HepG2 (cell line): ENCODE results near the gene PRIMPOL. TPM values are rescaled to one million over a fixed set of nuclear protein-coding genes. Genes with fewer than 3 reads are reported as not detected.

Source experiments
- ATAC-seq: fragments of 200-7000 bp; cut with Tn5 transposase; 3 replicates; pipeline ENCODE4 v1.9.1; 2020; ENCODE audit warnings: mild to moderate bottlenecking, moderate library complexity
- BruUV-seq: library from RNA; stranded (reverse); fragments of 400-500 nt; replicated peaks from 2 replicates; lab custom pipeline; 2021; lab: Mats Ljungman, UMichigan
- CTCF ChIA-PET: fragments of 300-600 bp; formaldehyde crosslinking; extraction: SDS; loops from one replicate; lab custom pipeline; 2021; ENCODE audit warnings: low total read pairs, inconsistent platforms, low intra/inter-chr PET ratio; lab: Yijun Ruan, JAX
- POLR2A ChIA-PET: fragments of 350-600 bp; sonication (Branson Sonifier 250); formaldehyde crosslinking; loops from one replicate; lab custom pipeline; 2020; ENCODE audit warnings: antibody characterized with exemption, inconsistent platforms; lab: Yijun Ruan, JAX
- DNase-seq: peaks from one replicate; pipeline ENCODE4 v3.0.0-alpha.2; 2015; ENCODE audit warnings: low spot score
- FAIRE-seq: peaks from 3 replicates; lab custom pipeline; 2011; peaks lifted over from hg19 to GRCh38; lab: Jason Lieb, UNC
- H2AFZ ChIP-seq: one replicate; pipeline ENCODE4 v1.6.1; 2011; ENCODE audit warnings: low read length, inconsistent platforms
- H3K27ac ChIP-seq: fragments of 300-600 bp; 3 replicates; pipeline ENCODE4 v1.8.0; 2011; ENCODE audit warnings: mixed run types, mild to moderate bottlenecking, mixed read lengths, low read length, inconsistent platforms; ENCODE audit not compliant: insufficient read depth; ENCODE audit errors: extremely low read length
- H3K27me3 ChIP-seq, 2 experiments: fragments of 200-600 bp in 1 of 2; 2 replicates in 1 of 2; 3 replicates in 1 of 2; pipeline versions ENCODE4 v1.6.0 to v1.8.0; 2011; ENCODE audit warnings: low read length in 2 of 2, mild to moderate bottlenecking in 2 of 2, moderate library complexity in 2 of 2, inconsistent platforms in 1 of 2; ENCODE audit not compliant: insufficient read depth in 2 of 2, control insufficient read depth in 1 of 2
- H3K36me3 ChIP-seq, 2 experiments: fragments of 200-600 bp in 1 of 2; replicated peaks in 1 of 2; 2 replicates in 1 of 2; 3 replicates in 1 of 2; pipeline versions ENCODE4 v1.5.1 to v1.8.0; 2011; ENCODE audit warnings: low read length in 2 of 2, inconsistent platforms in 1 of 2; ENCODE audit not compliant: insufficient read depth in 2 of 2, control insufficient read depth in 1 of 2
- H3K4me1 ChIP-seq: 2 replicates; pipeline ENCODE4 v1.5.1; 2012; ENCODE audit warnings: low read length, inconsistent platforms; ENCODE audit not compliant: insufficient read depth
- H3K4me2 ChIP-seq: 2 replicates; pipeline ENCODE4 v1.6.0; 2011; ENCODE audit warnings: low read depth, low read length, inconsistent platforms
- H3K4me3 ChIP-seq, 3 experiments: fragments of 200-600 bp in 1 of 3; sonication (generic), shearing (Covaris generic) in 1 of 3; replicated peaks in 1 of 3; 2 replicates each; pipeline ENCODE4 v1.5.1; 2011 to 2016; ENCODE audit warnings: low read length in 3 of 3, inconsistent platforms in 2 of 3, low read depth in 2 of 3, mild to moderate bottlenecking in 2 of 3, control low read depth in 1 of 3, mixed read lengths in 1 of 3; ENCODE audit not compliant: insufficient read depth in 1 of 3
- H3K79me2 ChIP-seq: one replicate; pipeline ENCODE4 v1.6.1; 2011; ENCODE audit warnings: low read length, inconsistent platforms; ENCODE audit not compliant: insufficient read depth
- H3K9ac ChIP-seq: 2 replicates; pipeline ENCODE4 v1.6.0; 2011; ENCODE audit warnings: mild to moderate bottlenecking, low read depth, low read length, inconsistent platforms; ENCODE audit not compliant: insufficient read depth
- H3K9me3 ChIP-seq: 2 replicates; pipeline ENCODE4 v1.5.1; 2012; ENCODE audit warnings: mild to moderate bottlenecking, low read length
- H4K20me1 ChIP-seq: 2 replicates; pipeline ENCODE4 v1.6.0; 2011; ENCODE audit warnings: inconsistent platforms, mild to moderate bottlenecking, low read length, moderate library complexity; ENCODE audit not compliant: insufficient read depth
- SNAPC2 ChIP-seq: sonication (generic); formaldehyde crosslinking; IDR thresholded peaks from 2 replicates; pipeline ENCODE4 v1.8.1; 2022; ENCODE audit warnings: mild to moderate bottlenecking, missing genetic modification reagents
- STAG1 ChIP-seq: sonication (generic); formaldehyde crosslinking; IDR thresholded peaks from 2 replicates; pipeline ENCODE4 v1.4.0; 2020; ENCODE audit warnings: missing genetic modification reagents
- TCF7L2 ChIP-seq: IDR thresholded peaks from 2 replicates; pipeline ENCODE4 v1.6.1; 2011; ENCODE audit warnings: mild to moderate bottlenecking, low read depth, low read length, moderate library complexity
- ZNF484 ChIP-seq: sonication (generic); formaldehyde crosslinking; IDR thresholded peaks from 2 replicates; pipeline ENCODE4 v1.5.1; 2020; ENCODE audit warnings: mild to moderate bottlenecking, low read depth, missing genetic modification reagents, borderline replicate concordance
- ZNF552 ChIP-seq: sonication (generic); formaldehyde crosslinking; IDR thresholded peaks from 2 replicates; pipeline ENCODE4 v1.9.0; 2022; ENCODE audit warnings: missing genetic modification reagents, mild to moderate bottlenecking, borderline replicate concordance
- ZNF652 ChIP-seq: IDR thresholded peaks from 2 replicates; pipeline ENCODE4 v1.6.1; 2016; ENCODE audit warnings: low read depth, borderline replicate concordance
- ZNF660 ChIP-seq: sonication (generic); formaldehyde crosslinking; IDR thresholded peaks from 2 replicates; pipeline ENCODE4 v1.5.1; 2020; ENCODE audit warnings: mild to moderate bottlenecking, low read depth, missing genetic modification reagents, borderline replicate concordance
- ZNF777 ChIP-seq: sonication (generic); formaldehyde crosslinking; IDR thresholded peaks from 2 replicates; pipeline ENCODE4 v1.4.0; 2020; ENCODE audit warnings: missing genetic modification reagents
- ZZZ3 ChIP-seq: sonication (generic); formaldehyde crosslinking; IDR thresholded peaks from 2 replicates; pipeline ENCODE4 v1.4.0; 2020; ENCODE audit warnings: missing genetic modification reagents, mild to moderate bottlenecking, borderline replicate concordance
- WGBS: methylation state at CpG from one replicate; pipeline ENCODE4 v1.1.6; 2017; ENCODE audit warnings: low lambda C conversion rate; 5-methylcytosine and 5-hydroxymethylcytosine counted together
- in situ Hi-C: cut with HindIII; loops from 2 replicates; pipeline ENCODE4 v1.10.0; 2017; ENCODE audit warnings: low pct_unique_long_range_greater_than_20kb; ENCODE audit not compliant: extremely low pct_ligation_motif_present
- intact Hi-C: fragments of 100-400 bp; cut with micrococcal nuclease; formaldehyde crosslinking; loops from one replicate; pipeline ENCODE4 v1.10.0; 2022; ENCODE audit not compliant: unreplicated experiment
- polyA plus RNA-seq, 8 experiments: library from polyadenylated mRNA; depleted of rRNA in 3 of 8; stranded (reverse) in 7 of 8; unstranded in 1 of 8; fragments of >200 nt; fragmentation: Illumina TruSeq in 4 of 8; extraction: Trizol in 4 of 8; gene quantifications; 2 replicates each; pipeline versions ENCODE4 v1.2.1 to v1.2.3, GENCODE V29; 2011 to 2016; ENCODE audit warnings: low read depth in 4 of 8, missing spikeins in 1 of 8, mixed read lengths in 1 of 8; ENCODE audit not compliant: insufficient read depth in 1 of 8
- total RNA-seq, 5 experiments: library from RNA; depleted of rRNA; stranded (reverse); fragments of >200 nt; fragmentation: Illumina TruSeq; extraction: Trizol; gene quantifications; 2 replicates each; pipeline ENCODE4 v1.2.3, GENCODE V29; 2016; ENCODE audit warnings: low read depth in 1 of 5
- TF ChIP-seq, protein P1 (sequence below): sonication (generic); formaldehyde crosslinking; IDR thresholded peaks from 2 replicates; pipeline ENCODE4 v1.5.0; 2020; ENCODE audit warnings: mild to moderate bottlenecking, missing genetic modification reagents, moderate library complexity
- TF ChIP-seq, protein P2 (sequence below): sonication (generic); formaldehyde crosslinking; IDR thresholded peaks from 2 replicates; pipeline ENCODE4 v1.4.0; 2020; ENCODE audit warnings: missing genetic modification reagents

PRIMPOL gene
- total and polyA plus RNA-seq, 2 of the 13 experiments (the other 11 are each of a cell fraction or from before 2014, with no cell fraction given): 7.3 to 11.0 TPM

- DNase-seq (no peak), FAIRE-seq (no peak)
- Histone ChIP-seq H3K4me3 (no peak overlapping the region), H4K20me1 (no peaks in the 10 kb centered on the region)
- intact Hi-C loops: no loop called here
- TF ChIP-seq TCF7L2: no peak
- no peak for TF ChIP-seq ZNF652
- no peak for TF ChIP-seq ZNF484 (CRISPR knock-in tag)
- TF ChIP-seq, protein P1, sequence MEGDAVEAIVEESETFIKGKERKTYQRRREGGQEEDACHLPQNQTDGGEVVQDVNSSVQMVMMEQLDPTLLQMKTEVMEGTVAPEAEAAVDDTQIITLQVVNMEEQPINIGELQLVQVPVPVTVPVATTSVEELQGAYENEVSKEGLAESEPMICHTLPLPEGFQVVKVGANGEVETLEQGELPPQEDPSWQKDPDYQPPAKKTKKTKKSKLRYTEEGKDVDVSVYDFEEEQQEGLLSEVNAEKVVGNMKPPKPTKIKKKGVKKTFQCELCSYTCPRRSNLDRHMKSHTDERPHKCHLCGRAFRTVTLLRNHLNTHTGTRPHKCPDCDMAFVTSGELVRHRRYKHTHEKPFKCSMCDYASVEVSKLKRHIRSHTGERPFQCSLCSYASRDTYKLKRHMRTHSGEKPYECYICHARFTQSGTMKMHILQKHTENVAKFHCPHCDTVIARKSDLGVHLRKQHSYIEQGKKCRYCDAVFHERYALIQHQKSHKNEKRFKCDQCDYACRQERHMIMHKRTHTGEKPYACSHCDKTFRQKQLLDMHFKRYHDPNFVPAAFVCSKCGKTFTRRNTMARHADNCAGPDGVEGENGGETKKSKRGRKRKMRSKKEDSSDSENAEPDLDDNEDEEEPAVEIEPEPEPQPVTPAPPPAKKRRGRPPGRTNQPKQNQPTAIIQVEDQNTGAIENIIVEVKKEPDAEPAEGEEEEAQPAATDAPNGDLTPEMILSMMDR (CRISPR knock-in tag): no peak
- TF ChIP-seq, all 625 proteins: peak for 0
- Histone ChIP-seq H3K27ac (no peak overlapping the region), H3K9me3 (no peaks in the 10 kb centered on the region), H3K9ac (no peak overlapping the region), H2AFZ (no peak overlapping the region), H3K36me3 (0 out of 5 replicates have a peak, but pooled peaks cover 0 to 2% of the 10 kb centered on the region in 2 experiments), H3K27me3 (no peaks in the 10 kb centered on the region; a peak in 1 of 5 replicates), H3K4me2 (no peak overlapping the region), H3K4me1 (no peaks in the 10 kb centered on the region), H3K79me2 (no peaks in the 10 kb centered on the region)
- POLR2A ChIA-PET: no interaction called here
- CTCF ChIA-PET: no interaction called here
- WGBS: 94% methylated on average over 5 of the region's 5 CpGs
- no TSS peak for BruUV-seq
- in situ Hi-C loops: no loop called here
- no peak for ATAC-seq
Measured at GRCh38 chr4:184684491-184685189, 35.1 kb downstream of the PRIMPOL start.

- intact Hi-C loops (no loop called here), in situ Hi-C loops (no loop called here)
- no peak overlapping the region for H2AFZ ChIP-seq
- no peaks in the 10 kb centered on the region for H3K79me2 ChIP-seq
- no TSS peak for BruUV-seq
- no peak overlapping the region for H3K4me2 ChIP-seq
- no peak overlapping the region for H3K4me3 ChIP-seq
- H4K20me1 ChIP-seq: no peaks in the 10 kb centered on the region
- H3K4me1 ChIP-seq: no peaks in the 10 kb centered on the region
- no peaks in the 10 kb centered on the region; a peak in 1 of 5 replicates for H3K27me3 ChIP-seq
- ChIA-PET POLR2A (no interaction called here), CTCF (no interaction called here)
- ATAC-seq (no peak), FAIRE-seq (no peak), DNase-seq (no peak)
- no peak overlapping the region for H3K27ac ChIP-seq
- WGBS: 65% methylated on average over 3 of the region's 3 CpGs
- H3K9ac ChIP-seq: no peak overlapping the region
- H3K9me3 ChIP-seq: no peaks in the 10 kb centered on the region
- no peaks in the 10 kb centered on the region; a peak in 2 of 5 replicates for H3K36me3 ChIP-seq
- TF ChIP-seq ZZZ3 (CRISPR knock-in tag): no peak
- TF ChIP-seq STAG1 (CRISPR knock-in tag): no peak
- no peak for TF ChIP-seq SNAPC2 (CRISPR knock-in tag)
- no peak for TF ChIP-seq ZNF777 (CRISPR knock-in tag)
- no peak for TF ChIP-seq ZNF660 (CRISPR knock-in tag)
- TF ChIP-seq ZNF552: no peak
- TF ChIP-seq, protein P2, sequence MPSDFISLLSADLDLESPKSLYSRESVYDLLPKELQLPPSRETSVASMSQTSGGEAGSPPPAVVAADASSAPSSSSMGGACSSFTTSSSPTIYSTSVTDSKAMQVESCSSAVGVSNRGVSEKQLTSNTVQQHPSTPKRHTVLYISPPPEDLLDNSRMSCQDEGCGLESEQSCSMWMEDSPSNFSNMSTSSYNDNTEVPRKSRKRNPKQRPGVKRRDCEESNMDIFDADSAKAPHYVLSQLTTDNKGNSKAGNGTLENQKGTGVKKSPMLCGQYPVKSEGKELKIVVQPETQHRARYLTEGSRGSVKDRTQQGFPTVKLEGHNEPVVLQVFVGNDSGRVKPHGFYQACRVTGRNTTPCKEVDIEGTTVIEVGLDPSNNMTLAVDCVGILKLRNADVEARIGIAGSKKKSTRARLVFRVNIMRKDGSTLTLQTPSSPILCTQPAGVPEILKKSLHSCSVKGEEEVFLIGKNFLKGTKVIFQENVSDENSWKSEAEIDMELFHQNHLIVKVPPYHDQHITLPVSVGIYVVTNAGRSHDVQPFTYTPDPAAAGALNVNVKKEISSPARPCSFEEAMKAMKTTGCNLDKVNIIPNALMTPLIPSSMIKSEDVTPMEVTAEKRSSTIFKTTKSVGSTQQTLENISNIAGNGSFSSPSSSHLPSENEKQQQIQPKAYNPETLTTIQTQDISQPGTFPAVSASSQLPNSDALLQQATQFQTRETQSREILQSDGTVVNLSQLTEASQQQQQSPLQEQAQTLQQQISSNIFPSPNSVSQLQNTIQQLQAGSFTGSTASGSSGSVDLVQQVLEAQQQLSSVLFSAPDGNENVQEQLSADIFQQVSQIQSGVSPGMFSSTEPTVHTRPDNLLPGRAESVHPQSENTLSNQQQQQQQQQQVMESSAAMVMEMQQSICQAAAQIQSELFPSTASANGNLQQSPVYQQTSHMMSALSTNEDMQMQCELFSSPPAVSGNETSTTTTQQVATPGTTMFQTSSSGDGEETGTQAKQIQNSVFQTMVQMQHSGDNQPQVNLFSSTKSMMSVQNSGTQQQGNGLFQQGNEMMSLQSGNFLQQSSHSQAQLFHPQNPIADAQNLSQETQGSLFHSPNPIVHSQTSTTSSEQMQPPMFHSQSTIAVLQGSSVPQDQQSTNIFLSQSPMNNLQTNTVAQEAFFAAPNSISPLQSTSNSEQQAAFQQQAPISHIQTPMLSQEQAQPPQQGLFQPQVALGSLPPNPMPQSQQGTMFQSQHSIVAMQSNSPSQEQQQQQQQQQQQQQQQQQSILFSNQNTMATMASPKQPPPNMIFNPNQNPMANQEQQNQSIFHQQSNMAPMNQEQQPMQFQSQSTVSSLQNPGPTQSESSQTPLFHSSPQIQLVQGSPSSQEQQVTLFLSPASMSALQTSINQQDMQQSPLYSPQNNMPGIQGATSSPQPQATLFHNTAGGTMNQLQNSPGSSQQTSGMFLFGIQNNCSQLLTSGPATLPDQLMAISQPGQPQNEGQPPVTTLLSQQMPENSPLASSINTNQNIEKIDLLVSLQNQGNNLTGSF (CRISPR knock-in tag): no peak
Measured at GRCh38 chr4:184688005-184688404, 38.5 kb downstream of the PRIMPOL start.
